GM21717 (cell line): ENCODE results near the gene ARID1B.
"Not testable (repeated sequence)": the region's sequence is repeated elsewhere in the genome, so short reads cannot be mapped to it uniquely, and the experiment has no call there.

Experiments
- ATAC-seq: cut with Tn5 transposase; IDR thresholded peaks from one replicate; pipeline ENCODE4 v1.9.1; 2021; ENCODE audit warnings: mild to moderate bottlenecking, moderate library complexity; ENCODE audit not compliant: unreplicated experiment

ARID1B gene

GRCh38 chr6:156980948-156981347, 203.8 kb downstream of the ARID1B start:
- no peak for ATAC-seq

GRCh38 chr6:156982168-156982567, 205.0 kb downstream of the ARID1B start:
- ATAC-seq, result no peak

GRCh38 chr6:156982864-156983263, 205.7 kb downstream of the ARID1B start:
- not testable (repeated sequence) for ATAC-seq

GRCh38 chr6:156984178-156984738, 207.1 kb downstream of the ARID1B start:
- ATAC-seq, result no peak

GRCh38 chr6:156985309-156985708, 208.1 kb downstream of the ARID1B start:
- ATAC-seq, result no peak

DNA sequence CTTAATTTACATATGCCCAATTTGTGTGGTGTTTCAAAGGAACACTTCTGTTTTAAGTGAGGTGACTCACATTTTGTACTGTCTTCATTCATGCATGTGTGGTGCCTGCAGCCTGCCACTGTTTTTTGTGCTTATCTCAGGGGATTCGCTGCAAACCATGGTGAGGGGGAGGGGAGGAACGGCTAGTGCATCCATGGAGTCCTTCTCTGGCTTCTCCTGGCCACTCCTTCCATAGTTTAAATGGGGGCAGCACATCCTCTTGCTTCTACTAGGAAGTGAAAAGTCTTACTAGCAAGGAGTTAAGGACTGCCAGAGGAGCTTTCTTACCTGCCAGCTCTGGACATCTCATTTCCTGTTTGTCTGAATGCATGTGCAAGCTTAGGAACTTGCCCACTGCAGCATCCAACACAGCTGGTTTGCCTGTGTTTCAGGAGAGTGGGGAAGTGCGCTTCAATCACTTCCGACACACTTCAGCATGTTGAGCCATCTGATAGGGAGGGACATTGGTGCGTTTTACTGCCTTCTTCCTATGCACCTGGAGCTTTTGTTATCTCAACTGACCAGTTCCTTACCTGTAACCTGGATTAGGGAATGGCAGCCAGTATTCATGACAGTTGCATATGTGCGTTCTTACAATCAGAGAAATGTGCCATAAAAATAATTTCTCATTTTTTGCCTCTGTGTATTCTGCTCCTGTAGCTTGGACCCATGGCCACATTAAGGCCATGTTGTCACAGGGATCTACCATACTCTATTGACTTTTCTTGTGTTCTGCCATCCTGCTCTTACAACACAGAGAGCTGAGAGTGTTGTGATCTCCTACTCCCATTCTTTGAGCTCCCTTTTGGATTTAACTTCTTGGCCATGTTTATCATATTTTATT, 211.3 kb downstream of the ARID1B start:
- ATAC-seq, result peak; percentile 82

- ATAC-seq, result no peak
Measured at GRCh38 chr6:156989159-156989806, 212.1 kb downstream of the ARID1B start.

DNA sequence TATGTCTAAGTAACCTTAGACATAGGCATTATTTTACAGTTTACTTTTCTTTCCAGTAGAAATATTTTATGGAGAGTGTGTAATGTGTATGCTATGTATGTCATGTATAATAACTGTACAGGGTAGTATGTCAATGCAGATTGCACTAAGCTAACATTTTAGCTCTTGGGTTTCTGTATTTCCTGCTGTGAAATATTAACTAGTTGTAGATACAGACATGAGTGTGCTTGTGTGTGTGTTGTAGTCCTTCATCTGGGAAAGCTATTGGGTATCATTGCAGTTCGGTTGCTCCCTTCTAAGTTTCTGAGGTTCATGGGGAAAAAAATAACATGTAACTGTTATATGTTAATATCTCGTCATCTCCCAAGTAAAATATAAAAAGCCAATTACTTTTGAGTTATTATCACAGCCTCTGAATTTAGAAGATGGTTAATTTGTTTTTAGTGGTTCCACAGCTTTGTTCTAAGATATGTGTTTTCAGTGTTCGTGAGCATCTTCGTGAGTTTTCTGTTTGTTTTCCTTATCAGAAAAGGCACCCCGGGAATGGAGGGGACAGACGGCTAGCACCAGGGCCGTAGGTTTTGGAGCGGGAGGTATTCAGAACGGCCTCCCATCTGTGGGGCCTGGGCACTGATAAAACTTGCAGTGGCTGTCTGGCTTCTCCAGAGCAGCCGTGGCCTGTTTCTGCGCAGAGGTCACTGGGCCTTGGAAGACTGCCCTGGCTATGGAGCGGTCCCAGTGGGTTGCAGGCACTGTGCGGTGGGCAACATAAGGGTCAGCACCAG, 215.0 kb downstream of the ARID1B start:
- no peak for ATAC-seq

GRCh38 chr6:156993713-156994112, 216.5 kb downstream of the ARID1B start:
- no peak for ATAC-seq

GRCh38 chr6:156994215-156995076, 217.3 kb downstream of the ARID1B start:
- ATAC-seq, result no peak

GRCh38 chr6:156995502-156995901, 218.3 kb downstream of the ARID1B start:
- no peak for ATAC-seq

- no peak for ATAC-seq
Measured at GRCh38 chr6:156996265-156996664, 219.1 kb downstream of the ARID1B start.

DNA sequence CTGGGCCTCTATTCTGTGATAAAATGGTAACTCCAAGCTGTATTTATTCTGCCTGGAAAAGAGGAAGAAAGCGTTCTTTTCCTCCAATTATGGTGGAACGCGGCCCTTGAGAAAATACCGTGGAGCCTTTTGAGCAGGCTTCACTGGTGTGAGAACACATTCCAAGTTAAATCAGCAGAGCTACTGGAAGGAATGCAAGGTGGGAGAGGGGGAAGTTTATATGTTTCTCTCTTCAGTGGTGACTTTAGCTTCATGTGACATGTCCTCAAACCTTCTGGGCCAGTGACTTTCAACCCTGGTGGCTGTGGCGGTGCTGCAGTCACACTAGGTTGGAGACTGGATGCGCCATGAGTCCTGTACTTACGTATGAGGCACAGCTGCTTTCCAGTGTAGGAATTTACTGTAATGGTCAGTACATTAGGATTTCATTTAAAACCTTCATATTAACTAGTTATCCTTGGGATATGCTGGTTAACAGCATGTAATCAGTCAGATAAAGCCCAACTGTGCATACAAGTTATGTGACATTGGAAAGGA, 221.7 kb downstream of the ARID1B start:
- ATAC-seq, result no peak

DNA sequence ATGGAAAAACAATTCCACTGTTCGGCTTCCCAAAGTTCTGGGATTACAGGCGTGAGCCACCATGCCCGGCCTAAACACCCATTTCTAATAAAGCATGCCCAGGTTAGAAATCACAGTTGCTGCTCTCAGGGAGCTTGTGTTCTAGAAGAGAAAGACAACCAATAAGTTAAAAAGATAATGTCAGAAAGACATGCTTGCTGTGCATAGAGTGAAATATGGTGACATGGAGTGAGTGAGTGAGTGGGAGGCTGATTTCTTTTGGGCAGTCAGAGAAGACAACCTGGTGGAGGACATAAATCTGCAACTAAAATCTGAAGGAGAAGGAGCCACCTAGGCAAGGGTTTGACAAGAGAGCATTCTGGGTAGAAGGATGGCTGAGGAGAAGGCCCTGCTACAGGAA, 222.6 kb downstream of the ARID1B start:
- ATAC-seq, result no peak

GRCh38 chr6:157001716-157002115, 224.5 kb downstream of the ARID1B start:
- ATAC-seq, result no peak

DNA sequence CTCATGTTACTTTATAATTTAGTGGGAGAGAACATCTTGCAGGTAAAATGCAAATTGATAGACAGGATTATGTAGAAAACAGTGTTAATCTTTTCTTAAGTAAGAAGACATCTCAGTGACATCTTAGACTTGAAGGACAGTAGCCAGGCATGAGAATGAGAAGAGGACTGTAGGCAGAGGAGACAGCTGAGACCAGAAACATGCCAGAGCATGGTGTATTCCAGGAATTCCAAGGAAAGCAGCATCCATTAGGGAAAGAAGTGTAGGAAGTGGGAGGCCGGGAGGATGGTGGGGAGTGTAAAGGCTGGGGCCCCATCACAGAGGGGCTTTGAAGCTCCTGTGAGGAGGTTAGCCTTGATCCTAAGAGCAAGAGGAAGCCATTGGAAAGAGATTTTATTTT, 225.6 kb downstream of the ARID1B start:
- no peak for ATAC-seq

- ATAC-seq, result no peak
Measured at GRCh38 chr6:157005940-157006339, 228.8 kb downstream of the ARID1B start.

DNA sequence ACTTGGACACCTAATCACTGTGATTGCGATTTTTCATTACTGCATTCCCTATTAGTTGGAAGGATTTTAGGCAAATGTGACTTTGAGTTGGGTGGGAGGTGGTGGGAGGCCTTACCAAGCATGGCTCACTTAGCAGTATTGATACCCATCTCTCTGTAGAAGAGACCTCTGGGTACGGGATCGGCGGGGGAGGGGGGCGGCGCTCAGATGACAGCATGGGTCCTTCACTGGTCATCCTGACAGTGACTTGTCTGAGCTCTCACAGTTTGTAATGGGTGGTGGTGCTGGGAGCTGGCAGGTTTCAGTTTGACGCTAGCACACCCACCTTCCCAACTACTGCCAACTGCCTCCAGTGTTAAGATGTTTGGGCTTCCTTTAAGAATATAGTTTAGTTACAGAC, 231.4 kb downstream of the ARID1B start:
- no peak for ATAC-seq

- ATAC-seq, result no peak
Measured at GRCh38 chr6:157012355-157012754, 235.2 kb downstream of the ARID1B start.
